ENCODE data around the gene ZNF471. TPM values are rescaled to one million over a fixed set of nuclear protein-coding genes. Genes with fewer than 3 reads are reported as not detected.

ZNF471 gene
- total RNA-seq, 1 donor from 2014 or later, result 0.02 TPM

DNA sequence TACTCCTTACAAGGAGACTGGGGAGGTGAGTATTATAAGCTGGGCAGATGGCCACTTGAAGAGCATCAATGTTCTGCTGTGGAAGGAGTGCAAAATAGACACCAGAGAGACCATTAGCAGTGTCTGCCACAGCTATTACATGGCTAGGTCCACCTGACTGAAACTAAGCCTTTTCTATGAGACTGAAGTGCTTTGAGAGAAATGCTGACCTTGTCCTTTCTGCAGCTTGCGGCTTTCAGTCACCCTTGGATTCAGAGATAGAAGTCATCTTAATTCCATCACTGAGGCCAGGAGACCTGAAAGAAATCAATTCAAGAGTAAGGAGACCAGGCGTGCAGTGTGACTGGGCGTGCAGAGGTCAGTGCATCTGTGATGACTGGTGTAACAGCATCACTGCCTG lies 29.8 kb downstream of the ZNF471 start:
- DNase-seq (ENCODE audit: low spot score), result no peak
- H3K9me3 Mint-ChIP-seq (ENCODE audit: low read depth), result peaks cover 71% of the 10 kb centered on the region
- peaks cover 13% of the 10 kb centered on the region for H3K4me1 Mint-ChIP-seq (ENCODE audit: low read depth)
- peak overlapping the region; percentile 80 for H3K4me3 Mint-ChIP-seq (ENCODE audit: unreplicated experiment)
- no peak overlapping the region for H3K27ac Mint-ChIP-seq (ENCODE audit: unreplicated experiment)
- H3K36me3 Mint-ChIP-seq (ENCODE audit: low read depth), result peaks cover 32% of the 10 kb centered on the region
- no peaks in the 10 kb centered on the region for H3K27me3 Mint-ChIP-seq (ENCODE audit: low read depth)
- TF ChIP-seq, protein P1, sequence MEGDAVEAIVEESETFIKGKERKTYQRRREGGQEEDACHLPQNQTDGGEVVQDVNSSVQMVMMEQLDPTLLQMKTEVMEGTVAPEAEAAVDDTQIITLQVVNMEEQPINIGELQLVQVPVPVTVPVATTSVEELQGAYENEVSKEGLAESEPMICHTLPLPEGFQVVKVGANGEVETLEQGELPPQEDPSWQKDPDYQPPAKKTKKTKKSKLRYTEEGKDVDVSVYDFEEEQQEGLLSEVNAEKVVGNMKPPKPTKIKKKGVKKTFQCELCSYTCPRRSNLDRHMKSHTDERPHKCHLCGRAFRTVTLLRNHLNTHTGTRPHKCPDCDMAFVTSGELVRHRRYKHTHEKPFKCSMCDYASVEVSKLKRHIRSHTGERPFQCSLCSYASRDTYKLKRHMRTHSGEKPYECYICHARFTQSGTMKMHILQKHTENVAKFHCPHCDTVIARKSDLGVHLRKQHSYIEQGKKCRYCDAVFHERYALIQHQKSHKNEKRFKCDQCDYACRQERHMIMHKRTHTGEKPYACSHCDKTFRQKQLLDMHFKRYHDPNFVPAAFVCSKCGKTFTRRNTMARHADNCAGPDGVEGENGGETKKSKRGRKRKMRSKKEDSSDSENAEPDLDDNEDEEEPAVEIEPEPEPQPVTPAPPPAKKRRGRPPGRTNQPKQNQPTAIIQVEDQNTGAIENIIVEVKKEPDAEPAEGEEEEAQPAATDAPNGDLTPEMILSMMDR (IDR thresholded peaks at IDR 0.05), result no peak

DNA sequence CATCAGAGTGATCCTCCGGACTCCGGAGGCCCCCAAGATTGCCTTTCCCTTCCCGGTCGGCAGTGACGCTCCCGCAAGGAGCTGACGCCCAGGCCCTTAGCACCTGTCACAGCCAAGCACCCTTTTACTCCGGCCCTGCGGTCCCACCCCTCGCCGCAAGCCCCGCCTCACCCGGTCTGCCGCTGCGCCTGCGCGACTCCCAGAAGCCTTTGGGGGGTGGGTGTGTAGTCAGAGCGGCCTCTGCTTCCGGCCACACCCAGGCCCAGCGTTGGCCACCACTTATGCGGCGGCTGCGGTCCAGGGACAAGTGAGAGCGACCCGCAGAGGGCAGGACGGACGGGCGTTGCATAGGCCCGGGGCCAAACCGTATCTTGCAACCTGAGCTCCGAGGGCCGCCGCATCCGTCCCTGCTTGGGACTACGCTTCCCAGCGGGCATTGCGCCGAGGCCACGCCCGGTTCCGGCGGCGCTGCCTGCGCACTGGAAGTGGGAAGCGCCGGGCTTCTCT lies 30.7 kb downstream of the ZNF471 start:
- H3K9me3 Mint-ChIP-seq (ENCODE audit: low read depth), result peaks cover 67% of the 10 kb centered on the region
- peaks cover 13% of the 10 kb centered on the region for H3K4me1 Mint-ChIP-seq (ENCODE audit: low read depth)
- no peaks in the 10 kb centered on the region for H3K27me3 Mint-ChIP-seq (ENCODE audit: low read depth)
- peak; percentile 96 for DNase-seq (ENCODE audit: low spot score)
- TF ChIP-seq, protein P1 (IDR thresholded peaks at IDR 0.05), result no peak
- peaks cover 36% of the 10 kb centered on the region for H3K36me3 Mint-ChIP-seq (ENCODE audit: low read depth)
- peak overlapping the region; percentile 80 for H3K4me3 Mint-ChIP-seq (ENCODE audit: unreplicated experiment)
- H3K27ac Mint-ChIP-seq (ENCODE audit: unreplicated experiment), result peak overlapping the region; percentile 88

DNA sequence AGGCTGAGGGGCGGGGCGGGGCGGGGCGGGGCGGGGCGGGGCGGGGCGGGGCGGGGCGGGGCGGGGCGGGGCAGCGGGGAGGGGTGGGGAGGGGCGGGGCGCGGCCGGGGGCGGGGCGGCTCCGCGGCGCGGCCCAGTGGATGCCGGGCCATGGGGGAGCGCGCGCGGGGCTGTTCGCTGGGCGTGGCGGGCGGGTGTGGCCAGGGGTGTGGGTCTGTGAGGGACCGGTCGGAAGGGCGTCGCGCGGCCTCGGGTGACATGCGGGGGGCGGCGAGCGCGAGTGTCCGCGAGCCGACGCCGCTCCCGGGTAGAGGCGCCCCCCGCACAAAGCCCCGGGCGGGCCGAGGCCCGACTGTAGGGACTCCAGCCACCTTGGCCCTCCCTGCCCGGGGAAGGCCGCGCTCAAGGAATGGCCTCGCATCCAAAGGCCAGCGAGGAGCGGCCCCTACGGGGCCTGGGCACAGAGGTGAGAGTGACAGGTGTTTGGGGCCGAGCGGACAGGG lies 31.2 kb downstream of the ZNF471 start, which contains the start of gene ZFP28:
Gene ZFP28 (plus strand): TSS at position 188 of the 503 bp plus-strand sequence. CDS start 71 bp downstream, at position 259.
- peak within 1 kb of the TSS; percentile 88 for H3K27ac Mint-ChIP-seq (ENCODE audit: unreplicated experiment)
- H3K4me3 Mint-ChIP-seq (ENCODE audit: unreplicated experiment), result peak within 1 kb of the TSS; percentile 84
- TF ChIP-seq, protein P1 (IDR thresholded peaks at IDR 0.05), result no peak
- H3K36me3 Mint-ChIP-seq (ENCODE audit: low read depth), result peaks cover 39% of the 10 kb centered on the region
- H3K4me1 Mint-ChIP-seq (ENCODE audit: low read depth), result peaks cover 13% of the 10 kb centered on the region
- no peaks in the 10 kb centered on the region for H3K27me3 Mint-ChIP-seq (ENCODE audit: low read depth)
- DNase-seq (ENCODE audit: low spot score), result no peak
- peaks cover 65% of the 10 kb centered on the region for H3K9me3 Mint-ChIP-seq (ENCODE audit: low read depth)

DNA sequence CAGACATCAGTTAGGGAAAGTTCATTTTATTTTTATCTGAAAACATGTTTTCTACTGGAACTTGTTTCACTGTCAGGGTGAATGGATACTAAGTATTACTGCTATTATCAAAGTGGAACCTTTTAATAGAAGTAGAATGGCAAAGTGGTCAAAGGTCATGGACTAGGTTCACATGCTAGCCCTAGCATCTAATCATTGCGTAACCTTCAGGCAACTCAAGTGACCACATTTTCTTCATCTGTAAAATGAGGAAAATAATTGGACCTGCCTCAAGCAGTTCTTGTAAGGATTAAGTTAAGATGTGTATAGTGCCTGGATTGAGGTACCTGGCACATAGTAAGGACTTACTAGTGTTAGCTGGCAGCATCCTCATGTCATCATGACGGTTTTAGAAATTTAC lies 36.1 kb downstream of the ZNF471 start:
- TF ChIP-seq, protein P1 (IDR thresholded peaks at IDR 0.05), result no peak
- Mint-ChIP-seq H3K27ac (ENCODE audit: unreplicated experiment) (no peak overlapping the region), H3K4me1 (ENCODE audit: low read depth) (peaks cover 7% of the 10 kb centered on the region), H3K9me3 (ENCODE audit: low read depth) (peaks cover 62% of the 10 kb centered on the region), H3K36me3 (ENCODE audit: low read depth) (peaks cover 61% of the 10 kb centered on the region), H3K4me3 (ENCODE audit: unreplicated experiment) (no peak overlapping the region), H3K27me3 (ENCODE audit: low read depth) (no peaks in the 10 kb centered on the region)
- DNase-seq (ENCODE audit: low spot score), result no peak

DNA sequence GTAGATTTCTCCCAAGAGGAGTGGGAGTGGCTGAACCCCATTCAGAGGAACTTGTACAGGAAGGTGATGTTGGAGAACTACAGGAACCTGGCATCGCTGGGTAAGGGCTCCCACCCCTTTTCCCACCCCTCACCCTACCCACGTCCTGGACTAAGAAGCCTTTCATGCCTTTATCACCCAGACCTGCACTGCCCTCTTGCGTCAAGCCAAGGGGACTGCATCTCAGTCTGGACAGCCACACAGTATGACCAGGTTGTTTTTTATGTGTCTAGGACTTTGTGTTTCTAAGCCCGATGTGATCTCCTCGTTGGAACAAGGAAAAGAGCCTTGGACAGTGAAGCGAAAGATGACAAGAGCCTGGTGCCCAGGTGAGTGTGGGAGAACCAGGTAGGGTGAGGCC lies 39.9 kb downstream of the ZNF471 start:
- Mint-ChIP-seq H3K27me3 (ENCODE audit: low read depth) (no peaks in the 10 kb centered on the region), H3K36me3 (ENCODE audit: low read depth) (peaks cover 68% of the 10 kb centered on the region), H3K9me3 (ENCODE audit: low read depth) (peaks cover 63% of the 10 kb centered on the region), H3K4me3 (ENCODE audit: unreplicated experiment) (no peak overlapping the region), H3K4me1 (ENCODE audit: low read depth) (no peaks in the 10 kb centered on the region), H3K27ac (ENCODE audit: unreplicated experiment) (no peak overlapping the region)
- TF ChIP-seq, protein P1 (IDR thresholded peaks at IDR 0.05), result no peak
- no peak for DNase-seq (ENCODE audit: low spot score)

Data from chondrocyte (in vitro differentiated cells).